HepG2 (cell line): ENCODE results near the gene KLC4. TPM values are rescaled to one million over a fixed set of nuclear protein-coding genes. Genes with fewer than 3 reads are reported as not detected.
A peak's percentile ranks its signal among the peaks of the same experiment; 100 is the strongest.

Source experiments
- CSRNP1 ChIP-seq: sonication (generic); formaldehyde crosslinking; IDR thresholded peaks from 2 replicates; pipeline ENCODE4 v1.8.1; 2023; ENCODE audit warnings: mild to moderate bottlenecking, missing genetic modification reagents
- FIP1L1 ChIP-seq: fragments of 200-400 bp; formaldehyde crosslinking; IDR thresholded peaks from 2 replicates; pipeline ENCODE4 v1.6.1; 2018; ENCODE audit warnings: low read depth, mild to moderate bottlenecking, low read length, moderate library complexity, borderline replicate concordance; ENCODE audit not compliant: insufficient read depth
- FOXA3 ChIP-seq: IDR thresholded peaks from 2 replicates; pipeline ENCODE4 v1.6.1; 2016; ENCODE audit warnings: missing genetic modification reagents, missing compliant biosample characterization
- GABPA ChIP-seq, 2 experiments: IDR thresholded peaks; 2 replicates each; pipeline ENCODE4 v1.6.1; 2011 to 2016; ENCODE audit warnings: low read depth in 2 of 2, low read length in 1 of 2, missing biosample characterization in 1 of 2, missing genetic modification characterization in 1 of 2
- HNF1B ChIP-seq: sonication (generic); formaldehyde crosslinking; IDR thresholded peaks from 2 replicates; pipeline ENCODE4 v1.5.1; 2020; ENCODE audit warnings: mild to moderate bottlenecking, moderate library complexity, missing genetic modification reagents
- JDP2 ChIP-seq: sonication (generic); formaldehyde crosslinking; IDR thresholded peaks from 2 replicates; pipeline ENCODE4 v1.8.1; 2022; ENCODE audit warnings: missing genetic modification reagents, borderline replicate concordance
- MAFF ChIP-seq: IDR thresholded peaks from 2 replicates; pipeline ENCODE4 v1.6.1; 2011; ENCODE audit warnings: low read depth, low read length, improper control_type of control experiment
- NKX3-1 ChIP-seq: sonication (generic); formaldehyde crosslinking; IDR thresholded peaks from 2 replicates; pipeline ENCODE4 v1.5.0; 2020; ENCODE audit warnings: missing genetic modification reagents
- TARDBP ChIP-seq: sonication (generic); formaldehyde crosslinking; IDR thresholded peaks from 2 replicates; pipeline ENCODE4 v1.8.0; 2022; ENCODE audit warnings: mild to moderate bottlenecking, missing genetic modification reagents
- TOE1 ChIP-seq: sonication (generic); formaldehyde crosslinking; IDR thresholded peaks from 2 replicates; pipeline ENCODE4 v1.4.0; 2020; ENCODE audit warnings: mild to moderate bottlenecking, missing genetic modification reagents
- ZNF142 ChIP-seq: sonication (generic); formaldehyde crosslinking; IDR thresholded peaks from 2 replicates; pipeline ENCODE4 v1.4.0; 2020; ENCODE audit warnings: missing genetic modification reagents
- ZNF232 ChIP-seq: sonication (generic); formaldehyde crosslinking; IDR thresholded peaks from 2 replicates; pipeline ENCODE4 v1.4.0; 2020; ENCODE audit warnings: missing genetic modification reagents, borderline replicate concordance
- ZNF704 ChIP-seq: sonication (generic); formaldehyde crosslinking; IDR thresholded peaks from 2 replicates; pipeline ENCODE4 v1.8.1; 2023; ENCODE audit warnings: mild to moderate bottlenecking, inconsistent platforms, moderate library complexity, missing genetic modification reagents, borderline replicate concordance
- ZNF749 ChIP-seq: sonication (generic); formaldehyde crosslinking; IDR thresholded peaks from 2 replicates; pipeline ENCODE4 v1.8.0; 2022; ENCODE audit warnings: mild to moderate bottlenecking, missing genetic modification reagents, moderate library complexity, borderline replicate concordance
- ZUFSP ChIP-seq: sonication (generic); formaldehyde crosslinking; IDR thresholded peaks from 2 replicates; pipeline ENCODE4 v1.9.0; 2021; ENCODE audit warnings: missing genetic modification reagents, mild to moderate bottlenecking, borderline replicate concordance
- polyA plus RNA-seq, 8 experiments: library from polyadenylated mRNA; depleted of rRNA in 3 of 8; stranded (reverse) in 7 of 8; unstranded in 1 of 8; fragments of >200 nt; fragmentation: Illumina TruSeq in 4 of 8; extraction: Trizol in 4 of 8; gene quantifications; 2 replicates each; pipeline versions ENCODE4 v1.2.1 to v1.2.3, GENCODE V29; 2011 to 2016; ENCODE audit warnings: low read depth in 4 of 8, missing spikeins in 1 of 8, mixed read lengths in 1 of 8; ENCODE audit not compliant: insufficient read depth in 1 of 8
- total RNA-seq, 5 experiments: library from RNA; depleted of rRNA; stranded (reverse); fragments of >200 nt; fragmentation: Illumina TruSeq; extraction: Trizol; gene quantifications; 2 replicates each; pipeline ENCODE4 v1.2.3, GENCODE V29; 2016; ENCODE audit warnings: low read depth in 1 of 5

Gene KLC4
- total and polyA plus RNA-seq, 2 of the 13 experiments (the other 11 are each of a cell fraction or from before 2014, with no cell fraction given), result 45.4 to 70.4 TPM

- no peak for TF ChIP-seq JDP2 (CRISPR knock-in tag)
- TF ChIP-seq FIP1L1, result no peak
- TF ChIP-seq ZNF749 (CRISPR knock-in tag), result peak; percentile 51; the same call in 1 of the 2 replicates
- peak; percentile 43; the same call in 1 of the 2 replicates for TF ChIP-seq ZNF142 (CRISPR knock-in tag)
- TF ChIP-seq HNF1B, result peak; percentile 71
- TF ChIP-seq TOE1, result no peak
- TF ChIP-seq CSRNP1 (CRISPR knock-in tag), result peak; percentile 77
- peak; percentile 59; the same call in 1 of the 2 replicates for TF ChIP-seq NKX3-1 (CRISPR knock-in tag)
- TF ChIP-seq FOXA3 (CRISPR knock-in tag), result peak; percentile 67
- no peak for TF ChIP-seq ZNF704 (CRISPR knock-in tag)
- TF ChIP-seq ZNF232, result peak; percentile 55; the same call in 1 of the 2 replicates
- peak; percentile 51; the same call in 1 of the 2 replicates for TF ChIP-seq TARDBP (CRISPR knock-in tag)
- no peak for TF ChIP-seq GABPA (IDR thresholded peaks at IDR 0.05; ENCODE audit: low read depth, low read length)
- peak; percentile 81 for TF ChIP-seq GABPA (CRISPR knock-in tag; IDR thresholded peaks at IDR 0.05; ENCODE audit: low read depth)
- no peak for TF ChIP-seq ZUFSP
- no peak for TF ChIP-seq MAFF
Measured at GRCh38 chr6:43059168-43060033, at the start of gene KLC4, which contains the start of gene MRPL2 (continued).
